HuH-7 (cell line): ENCODE measurements around the gene DNAJA3.
A peak's percentile ranks its signal among the peaks of the same experiment; 100 is the strongest.
"Not testable (repeated sequence)": the region's sequence is repeated elsewhere in the genome, so short reads cannot be mapped to it uniquely, and the experiment has no call there.

ENCODE experiments used
- DNase-seq: peaks from one replicate; pipeline ENCODE4 v3.0.0; 2011; ENCODE audit warnings: low spot score

DNAJA3 gene

DNA sequence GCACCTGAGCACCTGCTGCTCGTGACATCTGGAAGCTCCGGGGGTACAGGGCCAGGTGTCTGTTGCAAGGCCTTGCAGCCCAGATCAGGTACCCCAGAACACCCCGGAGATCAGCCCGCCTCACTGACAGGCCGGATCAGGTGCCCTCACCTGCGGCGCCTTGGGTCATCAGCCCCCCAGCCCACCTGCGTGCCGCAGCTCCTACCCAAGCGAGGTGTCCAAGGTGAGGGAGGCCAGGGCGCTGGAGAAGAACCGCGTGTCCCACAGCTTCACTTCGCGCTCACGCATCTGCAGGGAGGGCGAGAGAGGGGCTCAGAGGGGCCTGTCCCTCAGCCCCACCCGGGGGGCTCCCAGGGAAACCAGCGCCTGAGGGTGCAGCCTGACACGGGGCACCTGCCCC is 37.9 kb upstream of the DNAJA3 start:
- no peak for DNase-seq

DNA sequence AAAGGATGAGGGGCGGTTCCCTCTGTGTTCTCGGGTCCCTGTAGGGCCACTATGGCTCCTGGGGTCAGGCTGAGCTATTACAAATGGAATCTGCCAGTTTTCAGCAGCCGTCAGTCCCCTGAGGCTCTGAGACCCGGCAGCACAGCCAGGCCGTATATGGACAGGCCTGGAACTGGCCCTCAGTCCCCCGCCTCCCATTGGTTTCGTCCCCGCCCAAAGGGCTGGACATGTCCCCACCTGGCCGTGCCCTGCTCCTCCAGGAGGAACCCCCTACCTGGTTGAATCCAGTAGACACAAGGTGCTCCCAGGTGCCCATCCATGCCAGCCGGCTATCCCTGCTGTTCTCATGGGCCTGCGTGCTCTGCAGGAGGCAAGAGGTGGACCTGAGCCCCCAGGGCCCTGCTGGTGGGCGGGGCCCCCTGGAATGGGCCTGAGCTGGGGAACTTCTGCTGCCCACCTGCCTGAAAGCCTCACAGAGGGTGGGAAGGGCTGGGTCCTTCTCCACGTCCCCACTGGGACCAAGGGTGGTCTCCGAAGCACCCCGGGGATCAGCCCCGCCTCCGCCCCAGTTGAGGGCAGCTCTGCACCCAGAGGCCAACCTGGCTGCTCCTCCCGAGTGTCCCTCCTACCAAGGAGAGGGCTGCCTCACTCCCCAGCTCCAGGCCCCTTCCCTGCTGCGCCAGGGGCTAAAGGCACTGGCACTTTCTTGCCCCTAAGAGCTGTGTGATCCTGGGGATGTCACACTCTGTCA is 37.2 kb upstream of the DNAJA3 start:
- DNase-seq, result no peak

DNA sequence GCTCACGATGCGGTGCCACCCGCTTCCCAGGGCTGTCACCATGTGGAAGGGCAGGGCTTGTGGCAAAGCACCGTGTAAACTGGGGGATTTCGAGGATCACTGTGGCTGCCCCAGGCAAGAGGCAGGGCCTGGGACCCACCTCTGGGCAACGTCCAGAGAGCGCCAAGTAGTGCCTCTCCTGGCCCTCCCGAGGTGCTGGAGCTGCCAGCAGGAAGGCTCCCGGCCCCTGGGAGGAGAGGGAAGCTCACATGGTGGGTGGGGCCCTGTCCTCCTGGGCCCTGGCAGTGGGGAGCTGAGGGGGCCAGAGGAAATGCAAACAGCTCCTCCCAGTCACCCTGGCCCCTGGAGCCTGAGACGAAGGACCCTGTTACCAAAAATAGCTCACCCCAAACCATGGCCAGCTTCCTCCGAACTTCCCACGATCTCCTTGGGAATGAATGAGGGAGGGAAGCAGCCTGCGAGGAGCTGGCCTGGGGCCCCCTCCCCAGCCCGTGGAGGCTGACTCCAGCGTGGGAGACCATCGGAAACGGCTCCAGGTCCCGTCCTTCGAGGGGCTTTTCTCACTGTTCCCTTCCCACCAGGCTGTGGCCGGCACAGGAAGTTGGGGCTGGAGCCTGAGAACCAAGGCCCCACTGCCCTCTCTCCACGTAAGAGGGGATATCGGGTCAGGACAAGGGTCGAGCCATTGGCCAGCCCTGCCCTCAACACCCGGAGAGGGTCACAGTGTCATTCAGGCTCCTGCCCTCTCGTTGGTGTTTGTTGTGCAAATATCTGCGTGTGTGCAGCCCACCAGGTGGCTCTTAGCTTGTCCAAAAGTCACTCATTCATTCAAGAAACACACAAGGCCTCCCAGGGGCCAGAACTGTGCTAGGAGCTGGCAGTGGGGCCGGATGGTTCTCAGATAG is 36.4 kb upstream of the DNAJA3 start:
- DNase-seq, result no peak

DNA sequence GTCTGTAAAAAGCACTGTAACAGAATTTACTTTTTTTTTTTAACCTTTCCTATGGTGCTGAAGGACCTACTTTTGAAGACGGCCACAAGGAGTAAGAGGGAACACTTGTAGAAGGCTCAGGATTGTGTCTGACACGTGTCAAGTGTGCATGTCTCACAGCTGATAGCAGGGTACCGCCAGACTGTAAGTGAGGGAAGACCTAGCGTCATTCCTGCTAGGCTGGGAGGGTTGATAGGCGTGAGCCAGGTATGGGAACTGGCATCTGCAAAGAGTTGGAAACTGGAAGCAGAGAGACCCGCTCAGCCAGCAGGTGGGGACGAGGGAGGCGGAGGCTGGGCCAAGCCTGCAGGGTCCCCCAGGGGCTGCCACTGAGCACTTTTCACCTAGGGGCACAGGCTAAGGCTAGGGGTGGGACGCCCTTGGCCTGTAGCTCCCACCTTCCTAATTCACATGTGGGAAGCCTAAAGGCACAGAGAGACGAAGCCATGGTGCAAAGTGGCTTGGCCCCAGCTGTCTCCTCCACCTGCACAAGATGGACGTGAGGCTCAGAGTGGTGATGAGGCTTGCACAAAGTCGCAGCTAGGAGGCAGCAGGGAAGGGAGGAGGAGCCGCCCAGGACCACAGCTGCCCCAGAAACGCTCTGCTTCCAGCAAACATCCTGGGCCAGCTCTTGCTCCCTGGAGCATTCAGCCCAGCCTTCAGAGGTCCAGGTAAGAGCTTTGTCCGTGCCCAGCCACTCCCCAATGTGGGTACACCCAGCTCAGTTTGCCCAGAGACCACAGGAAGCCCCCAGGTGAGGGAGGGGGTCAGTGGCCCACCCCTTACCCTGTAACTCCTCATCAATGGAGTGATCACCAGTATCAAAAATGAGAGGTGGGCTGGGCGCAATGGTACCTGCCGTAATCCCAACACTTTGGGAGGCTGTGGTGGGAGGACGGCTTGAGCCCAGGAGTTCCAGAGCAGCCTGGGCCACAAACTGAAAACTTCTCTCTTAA is 35.1 kb upstream of the DNAJA3 start:
- no peak for DNase-seq

DNA sequence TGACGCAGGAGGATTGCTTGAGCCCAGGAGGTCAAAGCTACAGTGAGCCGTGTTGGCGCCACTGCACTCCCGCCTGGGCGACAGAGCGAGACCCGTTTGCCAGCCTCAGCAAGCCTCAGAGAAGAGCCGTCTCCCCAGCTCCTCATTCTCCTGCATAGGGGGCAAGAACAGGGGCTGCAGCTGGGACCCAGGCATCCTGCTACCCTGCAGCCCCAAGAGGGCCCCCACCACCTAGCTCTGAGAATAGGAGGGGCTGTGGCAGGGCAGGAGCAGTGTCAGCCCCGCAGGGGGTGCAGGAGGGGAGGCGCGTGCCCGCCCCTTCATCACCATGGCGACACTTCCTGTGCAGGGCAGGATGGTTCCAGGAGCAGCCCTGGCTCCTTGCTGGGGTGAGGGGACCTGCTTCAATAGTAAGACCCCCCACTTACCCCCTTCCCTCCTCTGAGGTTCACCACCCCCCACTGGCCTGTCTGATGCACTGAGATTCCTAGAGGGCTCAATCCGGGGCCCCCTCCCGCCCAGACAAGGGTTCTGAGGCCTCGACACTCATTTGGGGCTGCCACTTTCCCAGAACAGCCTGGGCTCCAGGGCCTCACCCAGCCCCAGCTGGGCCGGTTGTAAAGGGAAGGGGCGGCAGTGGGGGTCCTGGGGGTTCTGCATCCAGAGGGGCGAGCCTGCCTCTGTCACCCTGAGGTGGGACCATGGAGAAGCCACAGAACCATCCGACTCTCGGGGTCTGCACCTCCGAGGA is 33.9 kb upstream of the DNAJA3 start:
- no peak for DNase-seq

DNA sequence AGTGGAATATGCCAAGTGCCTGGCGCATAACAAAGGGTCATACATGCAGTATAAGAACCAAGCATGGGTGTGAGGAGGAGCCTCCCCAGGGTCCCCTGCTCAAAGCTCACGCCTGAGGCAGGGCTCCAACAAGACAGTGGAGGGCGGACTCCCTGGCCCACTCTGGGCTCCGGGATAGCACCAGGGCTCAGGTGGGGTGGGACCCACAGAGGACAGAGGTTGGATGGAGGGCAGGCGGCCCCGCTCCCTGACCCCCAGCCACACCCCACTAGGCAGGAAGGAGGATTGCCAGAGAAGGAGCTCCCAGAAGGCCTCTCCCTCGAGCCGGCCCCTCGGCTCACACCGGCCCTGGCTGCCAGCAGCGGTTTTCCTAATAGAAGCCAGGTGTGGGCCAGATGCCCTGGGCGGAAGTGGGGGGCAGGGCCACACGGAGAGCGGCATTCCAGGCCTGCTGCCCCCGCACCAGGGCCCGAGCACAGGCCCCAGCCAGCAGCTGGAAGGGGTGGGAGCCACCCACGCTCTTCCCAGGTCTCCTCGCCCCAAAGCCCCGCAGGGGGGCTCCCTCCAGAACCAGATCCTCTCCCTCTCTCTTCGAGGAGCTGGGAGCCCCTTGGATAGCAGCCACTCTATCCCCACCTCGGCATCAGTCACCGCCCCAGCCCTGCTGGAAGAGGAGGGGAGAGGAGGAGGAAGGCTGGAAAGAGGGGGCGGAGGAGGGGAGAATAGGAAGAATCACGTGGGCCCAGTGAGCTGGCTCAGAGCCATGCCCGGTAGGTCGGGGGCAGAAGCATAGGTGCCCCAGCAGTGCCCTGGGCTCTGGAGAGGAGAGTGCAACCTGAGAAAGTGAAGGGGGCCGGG is 33.1 kb upstream of the DNAJA3 start:
- DNase-seq, result no peak

DNA sequence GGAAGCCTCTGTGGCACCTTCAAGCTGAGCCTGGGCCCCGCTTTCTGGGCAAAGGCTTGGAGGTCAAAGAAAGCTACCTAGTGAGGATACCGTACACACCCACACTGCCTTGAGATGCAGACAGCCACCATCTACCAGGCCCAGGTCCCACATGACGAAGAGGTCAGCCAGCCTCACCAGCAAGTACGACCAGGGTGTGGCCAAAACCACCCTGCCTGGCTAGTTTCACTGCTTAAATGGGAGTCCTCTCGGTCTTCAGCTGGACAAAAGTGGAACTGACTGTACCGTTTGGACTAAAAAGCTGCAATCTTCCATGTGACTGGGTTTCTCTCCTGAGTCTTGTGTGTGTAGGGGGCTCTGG is 32.4 kb upstream of the DNAJA3 start:
- DNase-seq, result no peak

DNA sequence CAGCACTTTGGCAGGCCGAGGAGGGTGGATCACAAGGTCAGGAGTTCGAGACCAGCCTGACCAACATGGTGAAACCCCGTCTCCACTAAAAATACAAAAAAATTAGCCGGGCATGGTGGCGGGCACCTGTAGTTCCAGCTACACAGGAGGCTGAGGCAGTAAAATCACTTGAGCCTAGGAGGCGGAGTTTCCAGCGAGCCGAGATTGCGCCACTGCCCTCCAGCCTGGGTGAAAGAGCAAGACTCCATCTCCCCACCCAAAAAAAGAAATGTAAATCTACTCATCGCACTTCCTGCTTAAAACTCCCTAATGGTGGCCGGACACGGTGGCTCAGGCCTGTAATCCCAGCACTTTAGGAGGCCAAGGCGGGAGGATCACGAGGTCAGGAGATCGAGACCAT is 31.8 kb upstream of the DNAJA3 start:
- not testable (repeated sequence) for DNase-seq

DNA sequence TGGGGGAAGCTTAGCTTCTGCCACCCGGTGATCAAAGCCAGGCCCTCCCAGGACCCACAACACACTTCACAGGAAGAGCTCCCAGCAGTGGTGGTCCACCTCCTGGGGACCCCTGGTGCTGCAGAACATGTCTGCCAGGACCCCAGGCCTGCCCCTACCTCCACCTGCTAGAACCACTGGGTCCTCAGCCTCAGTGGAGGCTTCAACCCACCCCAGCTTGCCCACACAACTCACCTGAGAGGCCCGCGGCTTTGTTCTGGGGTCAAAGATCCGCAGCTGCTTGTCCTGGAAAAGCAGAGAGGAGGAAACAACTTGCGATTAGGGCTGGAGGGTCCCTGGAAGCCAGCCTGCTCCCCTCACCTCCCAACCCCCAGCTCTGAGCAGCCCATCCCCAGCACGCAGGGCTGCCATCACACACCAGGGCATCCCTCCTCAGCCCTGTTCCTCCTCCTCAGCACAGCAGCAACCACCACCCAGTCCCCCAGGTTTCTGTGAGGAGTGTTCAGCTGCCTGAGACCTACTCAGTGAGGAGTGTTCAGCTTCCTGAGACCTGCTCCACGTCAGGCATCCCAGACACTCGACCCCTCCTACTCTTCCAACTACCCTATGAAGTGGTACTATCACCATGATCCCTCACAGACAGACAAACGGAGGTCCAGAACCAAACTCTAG is 30.5 kb upstream of the DNAJA3 start:
- DNase-seq, result no peak

DNA sequence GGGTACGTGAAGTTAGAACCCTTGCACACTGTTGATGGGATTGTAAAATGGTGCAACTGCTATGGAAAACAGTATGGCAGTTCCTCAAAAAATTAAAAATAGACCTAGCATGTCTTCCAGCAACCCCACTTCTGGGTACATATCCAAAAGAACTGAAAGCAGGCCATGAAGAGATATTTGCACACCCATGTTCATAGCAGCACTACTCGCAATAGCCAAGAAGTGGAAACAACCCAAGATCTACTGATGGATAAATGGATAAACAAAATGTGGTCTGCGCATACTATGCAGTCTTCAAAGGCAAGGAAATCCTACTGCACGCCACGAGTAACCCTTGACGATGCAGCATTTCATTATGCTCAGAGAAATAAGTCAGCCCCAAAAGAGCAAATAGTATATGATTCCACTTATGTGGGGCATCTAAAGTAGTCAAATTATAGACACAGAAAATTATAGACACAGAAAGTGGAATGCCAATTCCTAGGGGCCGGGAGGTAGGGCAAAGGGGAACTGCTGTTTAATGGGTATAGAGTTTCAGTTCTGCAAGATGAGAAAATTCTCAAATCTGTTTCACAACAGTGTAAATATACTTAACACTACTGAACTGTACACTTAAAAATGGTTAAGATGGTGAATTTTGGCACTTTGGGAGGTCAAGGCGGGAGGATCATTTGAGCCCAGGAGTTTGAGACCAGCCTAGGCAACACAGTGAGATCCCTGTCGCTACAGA is 26.5 kb upstream of the DNAJA3 start:
- no peak for DNase-seq

DNA sequence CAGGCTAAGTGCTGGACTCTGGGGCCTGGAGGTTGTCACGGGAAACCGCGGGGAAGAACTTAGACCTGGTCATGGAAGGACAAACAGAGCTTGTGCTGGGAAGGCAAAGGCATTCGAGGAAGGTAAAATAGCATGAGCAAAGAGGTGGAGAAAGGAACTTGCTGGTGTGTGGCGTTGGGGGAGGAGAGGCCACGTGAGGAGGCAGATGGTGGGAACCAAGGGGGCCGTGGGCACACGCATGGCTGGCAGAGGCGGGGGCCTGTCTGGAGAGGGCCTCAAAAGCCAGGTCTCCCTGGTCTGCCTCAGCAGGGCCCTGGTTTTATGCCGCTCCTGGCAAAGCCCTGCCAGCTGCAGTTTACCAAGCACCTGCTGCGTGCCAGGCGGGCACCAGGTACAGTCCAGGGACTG is 24.6 kb upstream of the DNAJA3 start:
- DNase-seq, result no peak

DNA sequence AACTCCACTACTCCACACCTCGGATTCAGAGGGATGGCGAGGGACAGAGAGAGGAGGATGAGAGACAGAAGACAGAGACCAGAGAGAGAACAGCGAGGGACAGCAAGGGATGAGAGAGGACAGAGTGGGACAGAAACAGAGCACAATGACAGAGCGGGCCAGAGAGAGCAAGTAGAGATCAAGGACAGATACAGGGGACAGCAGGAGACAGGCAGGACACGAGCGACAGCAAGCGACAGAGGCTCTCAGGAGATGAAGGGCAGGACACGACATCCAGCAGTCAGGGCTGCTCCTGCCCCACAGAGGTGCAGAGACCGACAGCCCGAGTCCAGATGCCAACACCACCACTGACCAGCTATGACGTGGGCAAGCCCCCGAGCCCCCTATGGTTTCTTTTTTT is 24.2 kb upstream of the DNAJA3 start:
- DNase-seq, result no peak

DNA sequence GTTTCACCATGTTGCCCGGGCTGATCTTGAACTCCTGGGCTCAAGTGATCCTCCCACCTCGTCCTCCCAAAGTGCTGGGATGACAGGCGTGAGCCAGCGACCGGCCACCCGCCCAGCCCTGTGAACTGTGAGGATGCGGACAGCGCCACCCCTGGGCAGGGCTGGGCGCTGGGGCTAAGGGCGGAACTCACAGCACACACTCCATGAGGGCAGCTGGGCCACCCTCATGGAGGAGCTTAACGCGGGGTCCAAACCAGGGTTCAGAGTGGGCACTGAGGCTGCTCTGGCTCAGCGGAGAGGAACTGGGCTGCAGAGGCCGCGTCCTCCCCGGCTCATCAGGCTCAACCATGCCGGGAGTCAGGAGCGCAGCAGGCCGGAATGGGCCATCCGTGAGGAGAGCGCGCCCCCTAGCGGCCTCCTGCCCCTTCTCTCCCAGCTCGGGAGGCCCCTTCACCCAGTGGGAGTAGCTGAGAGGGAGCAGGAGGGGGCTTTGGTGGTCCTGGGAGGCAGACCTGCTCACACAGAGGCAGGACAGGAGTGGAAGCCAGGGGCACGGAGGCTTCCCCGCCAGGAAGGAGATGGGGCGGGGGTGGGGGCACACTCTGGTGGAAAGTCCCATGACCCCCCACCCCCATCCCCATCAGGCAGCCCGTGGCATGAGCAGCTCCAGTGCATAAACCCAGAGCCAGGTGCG is 23.1 kb upstream of the DNAJA3 start:
- peak; percentile 98 for DNase-seq

DNA sequence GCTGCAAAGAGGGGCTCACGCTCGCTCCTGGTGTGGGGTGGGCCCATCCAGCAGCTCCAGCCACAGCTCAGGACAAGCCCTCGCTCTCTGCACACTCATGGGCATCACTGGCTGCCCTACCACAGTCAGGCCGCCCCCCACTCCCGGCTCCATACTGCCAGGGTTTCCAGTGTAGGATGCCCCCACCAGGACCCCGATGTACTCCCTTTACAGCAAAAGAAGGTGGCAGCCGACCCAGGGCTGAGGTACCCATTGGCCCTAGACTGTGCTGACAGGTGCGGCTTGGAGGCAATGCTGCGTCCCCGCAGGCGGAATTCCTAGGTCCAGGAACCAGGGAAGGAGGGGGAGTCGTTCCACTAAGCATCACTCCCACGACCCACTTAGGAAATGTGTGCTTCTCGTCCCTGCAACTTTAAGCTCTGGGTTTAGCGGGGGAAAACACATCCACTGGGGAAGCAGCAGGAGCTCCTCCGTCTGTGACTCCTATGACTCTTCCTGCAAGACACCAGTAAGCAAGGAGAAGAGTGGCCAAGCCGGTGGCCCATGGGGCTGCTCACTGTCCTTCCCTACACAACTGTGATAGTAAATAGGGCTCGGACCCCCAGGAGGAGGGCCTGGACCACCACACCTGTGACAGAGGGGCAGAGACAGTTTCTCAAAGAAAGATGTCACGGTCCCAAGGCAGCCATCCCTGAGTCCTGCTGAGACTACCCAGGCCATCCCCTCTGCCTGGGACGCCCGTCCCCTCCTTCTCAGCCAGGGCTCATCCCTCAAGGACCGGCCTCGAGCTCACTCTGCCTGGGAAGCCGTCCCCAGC is 22.3 kb upstream of the DNAJA3 start:
- DNase-seq, result no peak

DNA sequence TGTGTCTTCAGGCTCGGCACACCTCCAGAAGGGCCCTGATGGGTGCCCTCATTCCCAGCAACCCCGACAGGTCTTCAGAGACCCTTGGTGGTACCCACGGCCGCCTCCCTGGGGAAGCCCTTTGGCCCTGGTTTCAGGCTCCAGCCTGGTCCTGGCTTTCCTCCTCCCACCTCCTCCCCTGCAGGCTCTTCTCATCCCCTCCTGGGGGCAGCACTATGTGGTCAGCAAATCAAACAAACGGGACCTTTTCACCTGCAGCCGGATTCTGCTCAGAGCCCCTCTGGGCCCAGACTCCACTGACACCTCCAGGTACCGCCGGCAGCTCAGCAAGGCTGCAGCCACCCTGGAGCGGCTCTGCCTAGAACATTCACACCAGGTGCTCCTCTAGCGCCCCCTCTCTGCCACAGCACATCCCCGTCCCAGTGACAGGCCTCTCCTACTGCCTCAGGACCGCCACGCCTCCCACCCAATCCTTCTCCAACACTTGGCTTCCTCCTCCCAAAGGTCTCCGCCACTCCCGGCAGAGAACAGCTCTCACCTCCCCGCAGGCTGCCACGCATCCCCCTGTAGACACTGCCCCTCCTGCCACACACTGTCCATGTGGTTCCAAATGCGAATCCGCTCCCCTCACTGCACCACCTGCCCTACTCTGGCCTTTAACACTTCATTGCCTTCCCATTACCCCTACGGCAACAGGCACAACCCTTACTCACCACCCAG is 21.3 kb upstream of the DNAJA3 start:
- DNase-seq, result peak; percentile 89

DNA sequence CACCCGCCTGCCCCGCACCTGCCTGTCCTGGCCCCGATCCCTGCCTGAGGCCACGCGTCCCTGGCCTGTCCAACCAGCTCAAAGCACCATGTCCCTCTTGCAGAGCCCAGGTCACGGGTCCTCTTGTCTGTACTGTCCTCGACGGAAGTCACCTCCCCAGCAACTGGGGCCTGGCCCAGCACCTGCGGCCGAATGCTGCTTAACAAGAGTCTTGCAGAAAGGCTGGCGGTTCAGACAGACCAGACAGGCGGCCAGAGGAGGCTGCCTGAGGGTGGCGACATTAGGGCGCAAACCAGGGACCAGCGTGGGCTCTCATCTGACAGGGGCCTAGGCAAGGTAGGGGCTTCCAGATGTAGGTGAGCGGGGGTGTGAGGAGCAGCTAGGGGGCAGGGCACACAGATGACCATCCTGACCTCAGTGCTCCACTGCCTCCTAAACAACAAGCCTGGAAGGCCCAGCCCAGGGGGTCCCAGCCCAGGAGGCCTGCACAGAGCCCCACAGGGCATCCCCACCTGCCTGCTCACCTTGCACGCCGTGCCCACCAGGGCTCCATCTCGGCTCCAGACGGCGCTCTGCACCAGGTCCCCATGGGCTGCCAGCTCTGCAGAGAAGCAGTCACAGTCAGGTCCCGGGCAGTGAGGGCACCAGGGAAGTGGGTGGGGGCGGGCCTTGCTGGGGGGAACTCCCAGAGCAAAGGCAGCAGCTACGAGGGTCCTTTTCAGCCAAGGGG is 20.5 kb upstream of the DNAJA3 start:
- DNase-seq, result no peak
